Skin epidermis (tissue), 12 donors: Measurements from ENCODE around the gene FBXO22.
"Not testable (repeated sequence)": the region's sequence is repeated elsewhere in the genome, so short reads cannot be mapped to it uniquely, and the experiment has no call there.

Source experiments
- H3K27ac ChIP-seq, 21 experiments: fragments of 200-600 bp; sonication (generic) in 11 of 21; one replicate each; pipeline ENCODE4 v1.5.0; 2020; ENCODE audit warnings: mild to moderate bottlenecking in 3 of 21, inconsistent platforms in 2 of 21, moderate library complexity in 2 of 21
- H3K4me3 ChIP-seq, 7 experiments: fragments of 200-600 bp; sonication (generic) in 2 of 7; one replicate each; pipeline ENCODE4 v1.5.0; 2020; ENCODE audit warnings: inconsistent platforms in 2 of 7, mild to moderate bottlenecking in 2 of 7, moderate library complexity in 1 of 7

FBXO22 gene

GRCh38 chr15:75903331-75904239 lies at the start of gene FBXO22:
Gene FBXO22, plus strand, starts transcription at chr15:75903878. Its CDS starts 86 bp downstream, at chr15:75903964.
- Histone ChIP-seq H3K27ac (peak within 1 kb of the TSS; percentile 23 to 98 (median 89)), H3K4me3 (peak within 1 kb of the TSS; percentile 63 to 99 (median 84))

DNA sequence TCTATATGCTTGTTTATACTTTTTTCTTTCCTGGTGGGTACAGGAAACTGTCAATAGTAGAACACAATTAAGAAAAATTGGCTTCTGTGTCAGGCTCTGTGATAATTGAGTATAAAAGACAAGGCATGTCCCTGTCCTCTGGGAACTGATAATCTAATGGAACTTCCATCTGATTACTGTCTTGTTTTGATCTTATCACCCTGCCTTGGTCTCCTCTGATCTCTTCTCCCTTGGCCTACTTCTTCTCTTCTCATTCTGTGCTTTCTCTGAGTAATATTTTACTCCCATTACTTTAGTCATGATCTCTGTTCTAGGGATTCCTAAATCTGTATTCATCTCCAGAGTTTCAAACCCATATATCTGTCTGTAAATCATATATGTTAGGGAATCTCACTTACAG lies 45.8 kb upstream of the FBXO22 start:
- no peak overlapping the region for H3K4me3 ChIP-seq
- H3K27ac ChIP-seq: no peak overlapping the region

GRCh38 chr15:75861750-75862402 lies 41.8 kb upstream of the FBXO22 start:
- H3K27ac ChIP-seq: no peak overlapping the region
- H3K4me3 ChIP-seq: no peak overlapping the region

GRCh38 chr15:75862796-75863195 lies 40.9 kb upstream of the FBXO22 start:
- Histone ChIP-seq H3K4me3 (no peak overlapping the region), H3K27ac (no peak overlapping the region)

GRCh38 chr15:75864213-75865059 lies 39.2 kb upstream of the FBXO22 start:
- no peak overlapping the region for H3K27ac ChIP-seq

DNA sequence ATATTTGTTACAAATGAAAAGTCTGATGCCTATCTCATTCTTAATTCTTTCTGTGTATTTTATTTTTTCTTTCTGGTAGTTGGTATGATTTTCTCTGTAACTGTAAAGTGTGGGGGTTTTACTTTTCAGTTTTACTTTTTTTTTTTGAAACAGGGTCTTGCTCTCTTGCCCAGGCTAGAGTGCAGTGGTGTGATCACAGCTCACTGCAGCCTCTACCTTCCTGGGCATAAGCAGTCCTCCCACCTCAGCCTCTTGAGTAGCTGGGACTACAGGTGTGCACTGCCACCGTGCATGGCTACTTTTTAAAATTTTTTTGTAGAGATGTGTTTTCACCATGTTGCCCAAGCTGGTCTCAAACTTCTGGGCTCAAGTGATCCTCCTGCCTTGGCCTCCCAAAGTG lies 37.6 kb upstream of the FBXO22 start:
- H3K4me3 ChIP-seq, H3K27ac ChIP-seq: not testable (repeated sequence)

More at GRCh38 chr15:75864213-75865059, 39.2 kb upstream of the FBXO22 start:
- no peak overlapping the region for H3K4me3 ChIP-seq

DNA sequence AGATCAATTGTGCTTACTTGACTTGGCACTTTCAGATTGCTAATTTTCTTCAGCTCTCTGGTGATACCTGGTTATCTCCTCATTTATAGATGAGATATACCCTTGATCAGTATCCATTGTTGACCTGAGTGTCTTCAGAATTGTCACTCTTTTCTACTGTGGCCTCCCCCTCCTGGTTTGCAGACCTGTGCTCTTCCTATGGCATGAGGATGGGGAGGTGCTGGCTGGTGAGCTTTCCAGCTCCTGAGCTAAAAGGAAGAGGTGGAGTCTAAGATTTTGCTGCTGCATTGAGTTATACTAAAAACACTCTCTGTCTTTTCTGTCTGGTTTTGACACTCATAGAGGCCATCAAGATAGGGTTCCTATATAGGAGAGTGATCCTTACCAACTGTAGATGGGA lies 36.8 kb upstream of the FBXO22 start:
- Histone ChIP-seq H3K27ac (no peak overlapping the region), H3K4me3 (no peak overlapping the region)

- H3K4me3 ChIP-seq: no peak overlapping the region
- H3K27ac ChIP-seq: no peak overlapping the region
These were observed 36.2 kb upstream of the FBXO22 start for GRCh38 chr15:75867449-75867848.

GRCh38 chr15:75868019-75868418 lies 35.7 kb upstream of the FBXO22 start:
- Histone ChIP-seq H3K27ac (no peak overlapping the region), H3K4me3 (no peak overlapping the region)

DNA sequence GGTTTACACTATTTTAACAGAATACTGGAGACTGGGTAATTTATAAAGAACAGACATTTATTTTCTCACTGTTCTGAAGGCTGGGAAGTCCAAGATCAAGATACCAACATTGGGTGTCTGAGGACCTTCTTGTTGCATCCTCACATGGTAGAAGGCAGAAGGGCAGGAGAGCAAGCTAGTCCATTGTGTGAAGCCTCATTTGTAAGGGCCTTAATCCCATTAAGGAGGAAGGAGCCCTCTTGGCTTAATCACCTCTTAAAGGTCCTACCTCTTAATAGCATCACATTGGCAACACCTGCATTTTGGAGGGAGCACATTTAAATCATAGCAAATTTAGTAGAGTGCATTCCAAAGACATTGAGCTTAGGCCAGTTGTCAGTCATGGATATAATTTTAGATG lies 34.2 kb upstream of the FBXO22 start:
- no peak overlapping the region for H3K27ac ChIP-seq

DNA sequence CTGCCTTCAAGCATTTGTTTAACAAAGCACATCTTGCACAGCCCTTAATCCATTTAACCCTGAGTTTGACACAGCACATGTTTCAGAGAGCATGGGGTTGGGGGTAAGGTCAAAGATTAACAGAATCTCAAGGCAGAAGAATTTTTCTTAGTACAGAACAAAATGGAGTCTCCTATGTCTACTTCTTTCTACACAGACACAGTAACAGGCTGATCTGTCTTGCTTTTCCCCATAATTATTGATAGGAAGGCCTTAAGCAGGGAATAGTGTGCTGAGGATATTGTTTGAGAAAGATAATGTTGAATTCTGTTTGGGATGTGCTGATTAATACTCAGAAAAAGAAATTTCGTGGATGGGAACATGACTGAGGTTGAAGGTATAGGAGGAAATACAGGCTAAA lies 32.1 kb upstream of the FBXO22 start:
- not testable (repeated sequence) for H3K27ac ChIP-seq, H3K4me3 ChIP-seq

More for the DNA sequence above, 34.2 kb upstream of the FBXO22 start:
- H3K4me3 ChIP-seq: no peak overlapping the region

- Histone ChIP-seq H3K27ac (no peak overlapping the region), H3K4me3 (no peak overlapping the region)
These were observed 31.2 kb upstream of the FBXO22 start for GRCh38 chr15:75872403-75872990.

- no peak overlapping the region for H3K27ac ChIP-seq
These were observed 19.6 kb upstream of the FBXO22 start for GRCh38 chr15:75884041-75884440.

DNA sequence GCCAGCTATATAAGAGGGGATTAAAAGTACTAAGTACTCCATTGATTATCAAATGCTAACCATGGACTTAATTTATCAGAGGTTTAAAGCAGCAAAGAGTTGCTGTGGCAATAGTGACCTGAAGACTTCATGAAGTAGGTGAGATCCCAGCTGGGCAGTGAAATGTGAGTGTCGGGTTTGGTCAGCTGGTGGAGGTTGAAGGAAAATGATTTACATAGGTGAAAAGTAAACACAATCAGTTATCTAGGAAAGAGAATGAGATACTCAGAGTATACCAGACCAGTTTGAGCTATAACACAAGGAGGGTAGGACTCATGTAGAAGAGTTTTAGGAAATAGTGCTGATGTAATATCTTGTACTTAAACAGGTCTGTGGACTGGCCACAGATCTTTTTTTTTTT lies 16.5 kb upstream of the FBXO22 start:
- H3K4me3 ChIP-seq: no peak overlapping the region
- H3K27ac ChIP-seq: no peak overlapping the region

More at GRCh38 chr15:75884041-75884440, 19.6 kb upstream of the FBXO22 start:
- no peak overlapping the region for H3K4me3 ChIP-seq

DNA sequence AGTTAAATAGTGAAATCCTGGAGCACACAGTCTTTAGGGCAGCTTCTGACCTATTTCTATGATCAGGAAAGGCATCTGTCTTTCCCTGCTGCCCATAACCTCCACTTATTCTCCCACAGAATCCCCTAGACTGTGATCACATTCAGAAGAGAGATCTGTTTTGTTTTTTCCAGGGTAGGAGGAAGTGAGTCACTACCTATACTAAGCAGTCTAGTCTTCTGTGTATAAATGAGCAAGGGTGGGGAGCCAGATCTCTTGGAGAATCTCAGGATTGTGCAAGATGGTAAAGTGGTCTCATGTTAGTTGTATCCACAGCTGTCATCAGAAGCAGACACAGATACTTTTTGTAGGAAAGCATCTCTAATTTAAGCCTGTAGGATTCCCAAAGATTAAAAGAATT lies 11.8 kb upstream of the FBXO22 start:
- Histone ChIP-seq H3K27ac (peak overlapping the region in 4 of 21 experiments; percentile 18 to 50 (median 27)), H3K4me3 (no peak overlapping the region)

GRCh38 chr15:75895731-75896130 lies 7.9 kb upstream of the FBXO22 start:
- Histone ChIP-seq H3K27ac (no peak overlapping the region), H3K4me3 (no peak overlapping the region)

- Histone ChIP-seq H3K27ac (no peak overlapping the region), H3K4me3 (no peak overlapping the region)
These were observed 3.1 kb upstream of the FBXO22 start for GRCh38 chr15:75900577-75900976.

DNA sequence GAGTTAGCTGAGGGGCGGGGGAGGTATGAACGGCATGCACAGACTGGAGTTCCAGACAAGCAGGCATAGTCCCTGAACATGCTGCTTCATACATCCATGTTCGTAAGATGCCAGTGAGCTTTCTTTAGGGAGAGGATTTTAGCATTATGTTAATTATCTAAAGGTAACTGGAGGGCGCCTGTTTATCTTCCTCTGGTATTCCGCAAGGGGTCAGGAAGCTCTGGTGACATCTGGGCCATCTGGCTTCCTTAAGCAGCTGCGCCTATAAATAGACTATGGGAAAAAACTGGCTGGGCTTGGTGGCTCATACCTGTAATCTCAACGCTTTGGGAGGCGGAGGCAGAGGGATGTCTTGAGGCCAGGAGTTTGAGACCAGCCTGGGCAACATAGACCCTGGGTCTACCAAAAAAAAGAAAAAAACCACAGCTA lies 1.5 kb upstream of the FBXO22 start:
- Histone ChIP-seq H3K27ac (no peak overlapping the region), H3K4me3 (no peak overlapping the region)

GRCh38 chr15:75905231-75905630 lies 1.6 kb downstream of the FBXO22 start:
- peak overlapping the region in 1 of 21 experiments; percentile 21 for H3K27ac ChIP-seq
- H3K4me3 ChIP-seq: peak overlapping the region in 1 of 7 experiments; percentile 99

- H3K4me3 ChIP-seq, H3K27ac ChIP-seq: not testable (repeated sequence)
These were observed 6.7 kb downstream of the FBXO22 start for GRCh38 chr15:75910355-75910754.
